Pulmonary artery endothelial cell (primary cell): ENCODE results near the gene TNIP3. TPM values are rescaled to one million over a fixed set of nuclear protein-coding genes. Genes with fewer than 3 reads are reported as not detected.
"Not testable (repeated sequence)": the region's sequence is repeated elsewhere in the genome, so short reads cannot be mapped to it uniquely, and the experiment has no call there.

ENCODE experiments used
- DNase-seq: peaks from one replicate; pipeline ENCODE4 v3.0.0-alpha.2; 2011; ENCODE audit warnings: low read depth, low spot score
- total RNA-seq: library from RNA; depleted of rRNA; stranded (reverse); fragments of >200 nt; gene quantifications from 2 replicates; pipeline ENCODE4 v1.2.3, GENCODE V29; 2014

TNIP3 gene
- total RNA-seq, 1 donor from 2014 or later, result 0.20 TPM

DNA sequence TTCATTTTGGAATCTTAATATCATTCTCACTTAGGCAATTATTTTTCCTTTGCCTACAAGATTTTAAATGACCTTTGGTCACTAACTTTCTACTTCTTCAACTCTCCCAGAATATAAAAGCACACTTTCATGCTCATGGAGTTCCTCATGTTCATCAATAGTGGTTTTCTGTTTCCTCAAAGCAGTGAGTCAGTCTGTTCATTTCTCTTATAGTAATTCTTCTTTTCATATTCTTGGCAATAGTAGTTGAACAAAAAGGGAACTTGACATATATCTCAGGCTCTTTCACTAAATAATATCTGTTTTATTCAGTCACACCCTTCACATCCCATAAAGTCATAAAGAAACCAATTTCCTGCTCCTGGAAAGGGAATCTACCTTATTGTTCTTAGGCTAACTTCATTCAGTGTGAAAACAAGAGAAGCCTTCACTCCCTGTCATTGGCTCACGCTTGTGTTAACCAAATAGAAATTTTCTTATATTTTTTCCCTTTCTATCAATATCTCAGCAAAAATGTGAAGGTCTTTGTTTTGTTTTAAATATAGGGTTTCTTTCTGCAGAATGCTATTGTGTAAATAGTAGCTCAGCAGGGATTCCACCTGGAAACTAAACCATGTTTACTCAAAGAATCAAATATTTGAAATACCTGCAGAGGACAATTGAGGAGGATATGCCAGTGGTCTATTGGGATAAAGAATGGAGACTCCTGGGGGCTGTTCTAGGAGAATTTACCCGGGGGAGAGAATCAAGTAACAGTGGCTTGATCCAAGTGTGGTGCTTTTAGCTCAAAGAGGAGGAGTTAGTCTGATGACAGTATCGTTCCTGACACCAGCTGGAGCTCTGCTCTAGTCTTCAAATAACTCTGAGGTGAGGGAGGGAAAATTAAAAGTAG is 13.4 kb upstream of the TNIP3 start:
- no peak for DNase-seq

DNA sequence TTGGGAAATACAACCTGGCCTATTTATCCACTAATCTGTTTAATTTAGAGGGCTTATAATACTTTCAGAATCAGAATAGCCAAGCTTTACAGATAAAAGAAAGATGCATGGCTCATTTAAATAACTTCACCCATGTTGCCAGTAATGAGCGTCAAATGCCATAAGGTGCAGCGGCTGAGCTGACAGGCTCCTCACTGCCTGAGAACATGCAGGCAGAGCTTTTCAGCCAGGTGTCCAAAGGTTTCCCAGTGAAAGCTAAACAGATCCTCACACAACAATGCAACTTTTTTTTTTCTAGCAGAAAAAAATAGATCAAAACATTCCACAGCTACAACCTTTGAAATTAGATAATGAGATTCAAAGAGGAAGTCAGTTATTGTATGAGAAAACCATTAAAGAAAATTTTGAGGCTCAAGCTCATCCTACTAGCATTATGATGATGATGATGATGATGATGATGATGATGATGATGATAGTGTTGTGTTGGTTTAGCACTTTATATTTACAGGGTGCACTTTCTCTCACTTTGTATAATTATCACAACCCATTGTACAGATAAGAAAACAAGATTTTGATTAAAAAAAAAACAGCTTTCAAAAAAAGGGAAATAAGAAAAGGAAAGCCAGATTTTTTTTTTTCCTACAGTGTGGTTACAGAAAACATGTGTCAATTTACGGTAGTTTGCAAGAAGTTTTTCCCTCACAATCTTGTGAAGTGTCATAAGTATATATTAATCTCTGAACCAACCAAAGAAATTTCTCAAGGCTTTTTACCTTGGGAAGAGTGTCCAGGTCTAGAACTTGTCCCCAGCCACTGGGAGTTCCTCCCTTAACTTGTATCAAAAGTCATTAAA is 12.2 kb upstream of the TNIP3 start:
- no peak for DNase-seq

DNA sequence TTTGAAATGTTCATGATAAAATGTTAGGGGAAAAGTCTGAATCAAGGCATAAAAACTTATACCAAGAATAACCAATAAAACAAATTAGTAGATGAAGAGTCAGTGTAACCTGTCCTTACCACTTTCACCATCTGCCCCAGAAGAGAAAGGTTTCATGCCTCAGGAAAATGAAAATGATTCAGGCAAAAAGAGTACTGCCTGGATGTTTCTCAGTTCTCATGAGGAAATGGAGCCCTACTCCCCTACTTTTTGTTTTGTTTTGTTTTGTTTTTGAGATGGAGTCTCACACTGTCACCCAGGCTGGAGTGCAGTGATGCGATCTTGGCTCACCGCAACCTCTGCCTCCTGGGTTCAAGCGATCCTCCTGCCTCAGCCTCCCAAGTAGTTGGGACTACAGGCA is 7.4 kb upstream of the TNIP3 start:
- DNase-seq, result not testable (repeated sequence)

DNA sequence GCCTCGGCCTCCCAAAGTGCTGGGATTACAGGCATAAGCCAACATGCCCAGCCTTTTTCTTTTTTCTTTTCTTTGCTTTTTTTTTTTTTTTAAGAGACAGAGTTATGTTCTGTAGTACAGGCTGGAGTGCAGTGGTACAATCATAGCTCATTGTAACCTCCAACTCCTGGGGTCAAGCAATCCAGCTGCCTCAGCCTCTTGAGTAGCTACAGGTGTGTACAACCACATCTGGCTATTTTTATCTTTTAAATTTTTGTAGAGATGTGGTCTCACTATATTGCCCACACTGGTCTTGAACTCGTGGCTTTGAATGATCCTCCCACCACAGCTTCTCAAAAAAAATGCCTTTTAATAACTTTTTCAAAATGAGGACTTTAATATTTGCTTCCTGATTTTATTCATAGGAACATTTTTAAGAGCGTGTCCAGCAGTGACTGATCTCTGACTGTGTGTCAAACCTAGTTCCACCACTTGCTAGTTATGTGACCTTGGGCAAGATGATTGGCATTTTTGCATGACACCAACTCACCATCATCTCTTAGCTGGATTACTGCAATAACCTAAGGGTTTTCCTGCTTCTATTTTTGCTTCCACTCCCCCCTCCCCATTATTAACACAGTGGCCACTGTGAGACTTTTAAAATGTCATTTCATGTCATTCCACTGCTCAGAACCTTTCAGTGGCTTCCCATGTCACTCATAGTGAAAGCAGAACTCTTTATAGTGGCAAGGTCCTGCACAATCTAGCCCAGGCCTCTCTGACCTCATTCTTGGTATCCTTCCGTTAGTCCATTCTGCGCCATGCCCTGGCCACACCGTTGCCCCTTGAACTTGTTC is 4.5 kb upstream of the TNIP3 start:
- DNase-seq, result no peak

DNA sequence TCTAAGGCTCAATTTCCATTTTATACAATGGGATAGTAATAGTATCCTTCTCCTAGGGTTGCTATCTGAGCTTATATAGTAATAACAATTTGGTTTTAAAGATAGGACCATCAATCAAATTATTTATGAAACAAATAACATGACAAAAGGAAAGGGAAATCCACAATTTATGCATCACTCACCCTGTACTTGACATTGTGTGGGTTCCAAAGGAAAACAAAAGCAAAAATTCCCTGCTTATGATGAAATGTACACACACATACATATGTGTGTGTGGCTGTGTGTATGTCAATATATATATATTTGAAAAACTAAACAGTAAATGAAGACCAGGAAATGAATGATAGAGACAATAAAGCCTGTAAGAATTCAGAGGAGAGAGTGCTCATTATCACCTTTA is 2.9 kb upstream of the TNIP3 start:
- no peak for DNase-seq

DNA sequence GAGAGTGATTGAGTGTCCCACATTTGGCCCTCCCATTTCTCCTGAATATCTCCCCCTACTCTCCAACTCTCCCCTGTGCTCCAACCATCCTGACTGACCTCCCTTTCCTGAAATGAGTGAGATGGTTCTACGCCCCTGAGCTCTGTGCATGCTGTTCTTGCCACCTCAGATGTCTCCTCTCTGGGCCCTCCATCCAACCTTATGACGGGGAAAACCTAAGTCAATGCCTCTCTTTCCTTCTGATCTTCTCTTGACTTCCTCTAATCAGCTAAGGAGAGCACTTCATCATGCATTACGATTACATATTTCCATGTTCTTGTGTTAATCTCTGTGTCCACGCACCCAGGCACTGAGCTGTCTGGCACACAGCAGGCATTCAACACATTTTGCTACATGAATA is 1.1 kb upstream of the TNIP3 start:
- DNase-seq, result no peak

DNA sequence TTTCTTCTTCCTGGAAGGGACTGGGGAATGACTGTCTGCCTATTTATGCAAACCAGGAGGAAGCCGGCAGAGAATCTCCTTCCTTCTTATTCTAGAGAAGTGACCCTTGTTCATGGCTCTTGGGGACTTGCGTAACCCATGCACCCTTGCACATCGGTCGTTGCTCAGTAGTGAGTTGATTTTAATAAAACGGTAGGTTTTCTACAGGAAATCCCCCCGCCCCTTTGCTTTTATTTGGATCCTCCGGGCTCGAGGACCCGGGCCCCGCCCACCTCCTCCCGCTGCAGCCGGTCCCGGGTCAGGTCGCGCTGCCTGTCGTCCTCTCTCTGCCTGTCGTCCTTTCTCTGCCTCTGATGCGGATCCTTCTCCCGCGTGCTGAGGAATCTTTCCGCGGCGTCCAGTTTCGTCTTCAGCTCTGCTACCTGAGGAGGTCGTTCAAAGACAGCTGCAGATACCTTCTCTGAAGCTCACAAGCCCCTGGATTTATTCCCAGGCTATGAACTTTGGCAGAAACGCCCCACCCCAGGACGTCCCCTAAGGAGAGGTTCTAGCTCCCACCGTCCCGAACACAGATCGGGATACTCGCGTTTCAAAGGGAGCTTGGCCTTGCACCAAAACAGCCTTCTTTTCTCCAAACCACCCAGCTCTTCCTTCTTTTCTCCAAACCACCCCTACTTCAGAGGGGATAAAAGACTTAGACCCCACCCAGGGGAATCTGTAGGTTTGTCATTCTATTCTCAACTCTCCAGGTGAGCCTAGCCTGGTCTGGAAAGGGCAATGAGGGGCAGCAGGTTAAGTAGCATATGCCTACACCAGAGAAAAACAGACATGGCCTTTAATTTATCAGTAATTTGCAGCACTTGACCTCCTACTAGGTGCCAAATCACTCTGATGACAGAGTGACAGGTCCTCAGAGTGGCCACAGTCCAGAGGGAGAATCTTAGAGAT is 7.0 kb downstream of the TNIP3 start:
- DNase-seq, result no peak

DNA sequence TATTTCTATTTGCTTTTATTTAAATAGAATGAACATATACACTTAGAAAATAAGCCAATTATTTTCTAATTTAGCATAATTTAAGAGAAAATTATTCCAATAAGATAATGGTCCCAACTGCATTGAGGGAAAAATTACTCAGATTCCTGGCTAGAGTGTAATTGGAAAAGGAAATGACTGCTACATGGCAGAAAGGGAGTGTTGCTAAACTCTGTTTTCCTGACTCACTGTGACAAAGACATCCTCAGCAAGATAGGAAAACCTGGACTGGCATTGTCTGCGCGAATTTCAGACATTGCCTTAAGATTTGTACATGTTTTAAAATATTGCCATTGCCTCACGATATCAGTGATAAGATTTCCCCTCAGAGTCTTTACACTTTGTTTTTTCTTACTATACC is 8.2 kb downstream of the TNIP3 start:
- DNase-seq, result peak; percentile 75

DNA sequence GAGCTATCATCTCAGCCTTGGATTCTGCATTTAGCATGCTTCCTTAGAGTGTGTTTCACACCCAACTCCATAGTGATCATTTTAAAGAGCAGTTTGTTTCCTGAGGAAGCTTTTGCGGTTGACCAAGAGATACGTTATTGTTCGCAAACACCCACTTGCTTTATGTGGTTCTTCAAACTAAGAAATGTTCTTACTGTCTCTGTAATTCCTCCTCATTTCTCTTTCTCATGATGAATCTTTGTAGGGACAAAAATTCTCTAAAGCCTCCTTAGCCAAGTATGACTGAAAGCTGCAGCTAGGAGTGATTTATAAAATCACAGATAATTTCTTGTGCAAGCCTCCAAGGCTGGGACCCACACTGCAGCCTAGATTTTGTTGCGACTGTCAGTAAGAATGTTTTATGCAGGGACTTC is 10.0 kb downstream of the TNIP3 start:
- no peak for DNase-seq

DNA sequence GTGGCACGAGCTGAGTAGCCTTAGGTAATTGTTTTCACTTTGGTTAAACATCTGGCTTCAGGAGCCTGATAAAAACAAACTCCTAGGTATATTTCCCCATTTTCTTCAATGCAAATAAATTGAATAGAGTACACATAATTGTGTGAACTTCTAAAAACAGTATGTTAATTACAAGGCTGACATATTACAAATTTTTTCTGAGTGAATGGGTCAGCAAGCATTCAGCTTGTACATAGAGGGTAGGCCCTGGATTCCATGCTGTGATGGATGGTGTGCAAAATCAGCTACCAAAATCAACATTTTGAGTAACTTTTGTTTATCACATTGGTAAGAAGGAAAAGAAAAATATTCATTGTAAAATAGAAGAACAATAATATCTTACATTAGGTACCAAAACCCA is 12.2 kb downstream of the TNIP3 start:
- no peak for DNase-seq

DNA sequence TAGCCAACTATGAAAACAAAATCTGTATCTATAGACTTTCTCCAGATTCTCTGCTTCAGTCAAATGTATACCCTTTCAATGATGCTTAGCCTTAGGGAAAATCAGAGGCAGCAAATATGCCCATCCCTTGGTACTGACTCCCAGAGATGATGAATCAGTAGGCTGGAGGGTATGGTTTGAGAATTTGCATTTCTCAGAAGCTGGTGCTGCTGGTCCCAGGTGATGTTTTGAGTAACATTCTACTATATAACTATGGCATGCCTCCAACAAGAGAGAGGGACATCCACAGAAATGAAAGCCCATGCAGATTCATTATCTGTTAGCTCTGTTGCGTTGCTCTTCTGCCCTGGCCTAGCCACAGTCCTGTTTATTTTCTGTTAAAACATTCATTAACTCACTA is 13.6 kb downstream of the TNIP3 start:
- no peak for DNase-seq

DNA sequence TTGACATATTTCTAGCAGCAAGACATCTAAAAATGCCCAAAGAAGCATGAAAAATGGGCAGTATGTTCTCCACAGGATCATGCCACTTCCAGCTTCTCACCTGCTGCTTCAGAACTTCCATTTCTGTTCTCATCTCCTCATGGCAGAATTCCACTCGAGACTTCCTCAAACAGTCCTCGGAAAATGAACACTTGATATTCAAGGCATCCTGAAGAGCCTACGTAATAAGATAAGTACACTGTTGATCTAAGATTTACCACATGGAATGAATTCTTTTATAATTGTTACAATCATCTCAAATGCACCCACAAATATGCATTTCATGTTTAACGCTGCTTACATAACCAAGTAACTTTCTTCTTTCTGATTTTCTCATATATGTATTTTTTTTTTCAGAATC is 14.1 kb downstream of the TNIP3 start:
- DNase-seq, result no peak

DNA sequence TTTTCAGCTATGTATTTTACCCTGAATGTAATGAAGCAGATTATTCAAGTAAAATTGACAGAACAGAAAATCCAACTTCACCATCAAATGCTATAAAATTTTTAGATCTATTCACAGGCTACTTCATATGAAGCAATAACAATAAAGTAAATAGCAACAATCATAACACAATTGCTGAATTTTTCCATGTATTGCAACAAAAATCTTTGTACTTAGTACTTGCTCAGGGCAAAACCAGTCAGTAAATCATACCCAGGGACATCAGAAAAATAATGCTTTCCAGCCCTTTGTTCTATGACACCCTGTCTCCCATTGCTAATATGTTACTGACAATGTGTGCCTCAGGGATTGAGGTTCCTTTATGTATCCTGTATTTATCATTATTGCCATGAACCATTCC is 15.5 kb downstream of the TNIP3 start:
- DNase-seq, result no peak

DNA sequence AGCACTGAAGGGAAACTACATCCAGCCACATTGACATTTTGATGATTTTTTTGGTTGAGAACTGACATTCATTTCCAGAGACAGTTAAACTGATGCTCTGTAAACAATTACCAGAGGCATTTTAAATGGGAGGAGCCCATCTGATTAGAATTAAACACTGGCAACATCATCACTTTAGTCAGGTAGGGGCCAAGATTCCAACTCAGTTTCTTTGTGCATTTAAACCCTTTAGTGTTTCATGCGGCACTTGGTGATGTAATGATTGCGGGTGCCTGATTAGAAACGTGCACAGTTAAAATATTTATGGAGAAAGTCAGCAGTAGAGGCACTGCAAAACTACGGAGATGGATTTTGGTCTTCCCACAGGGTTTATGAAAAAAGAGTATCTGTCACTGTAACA is 16.1 kb downstream of the TNIP3 start:
- DNase-seq, result no peak

DNA sequence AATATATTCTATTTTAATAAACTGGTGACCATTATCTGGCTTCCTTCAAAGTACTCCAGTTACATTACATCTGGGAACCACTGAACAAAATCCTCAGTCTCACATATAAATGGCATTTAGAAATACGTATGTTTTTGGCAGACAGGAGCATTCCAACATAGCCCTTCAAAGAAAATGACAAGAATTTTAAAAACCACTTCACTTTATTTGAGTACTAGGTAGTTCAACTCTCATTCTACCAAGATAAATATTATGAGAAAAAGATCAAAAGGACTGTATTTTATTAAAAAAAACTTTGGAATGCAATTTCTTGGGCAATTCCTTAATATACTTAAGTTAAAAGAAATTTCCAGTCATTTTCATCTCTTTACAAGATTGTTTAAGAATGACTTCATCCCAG is 17.6 kb downstream of the TNIP3 start:
- DNase-seq, result no peak

DNA sequence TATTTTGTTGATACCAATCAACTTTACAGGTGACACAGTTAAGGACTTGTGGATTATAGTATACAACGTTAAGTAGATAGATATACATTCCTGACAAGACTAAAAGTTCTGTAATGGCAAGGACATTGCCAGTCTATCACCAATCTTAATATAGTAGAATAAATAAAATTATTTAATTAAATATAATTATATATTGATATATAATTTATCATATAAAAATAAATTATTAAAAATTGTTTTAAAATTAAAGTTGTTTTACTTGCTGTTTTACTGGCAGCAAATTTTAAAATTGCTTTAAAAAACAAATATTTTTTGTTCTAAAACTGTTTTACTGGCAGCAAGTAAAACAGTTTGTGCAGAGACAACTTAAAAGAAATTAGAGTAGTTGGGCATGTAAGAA is 18.7 kb downstream of the TNIP3 start:
- no peak for DNase-seq

DNA sequence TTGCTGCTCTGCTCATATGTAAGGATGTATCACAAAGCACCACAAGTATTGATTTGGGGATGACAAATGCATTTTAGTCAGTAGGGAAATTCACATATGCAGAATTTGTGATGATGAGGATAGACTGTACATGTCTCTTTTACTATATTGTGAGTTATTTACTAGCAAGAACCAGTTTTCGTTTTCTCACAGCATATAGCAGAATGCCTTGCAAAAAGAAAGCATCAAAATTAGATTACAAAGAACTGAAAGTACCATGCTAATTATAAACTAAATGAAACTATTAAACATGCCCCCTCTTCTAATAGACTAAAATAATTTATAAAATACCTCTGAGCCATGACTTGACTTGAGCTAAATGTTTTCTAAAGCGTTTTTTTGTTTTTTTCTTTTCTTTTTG is 20.1 kb downstream of the TNIP3 start:
- DNase-seq, result no peak

DNA sequence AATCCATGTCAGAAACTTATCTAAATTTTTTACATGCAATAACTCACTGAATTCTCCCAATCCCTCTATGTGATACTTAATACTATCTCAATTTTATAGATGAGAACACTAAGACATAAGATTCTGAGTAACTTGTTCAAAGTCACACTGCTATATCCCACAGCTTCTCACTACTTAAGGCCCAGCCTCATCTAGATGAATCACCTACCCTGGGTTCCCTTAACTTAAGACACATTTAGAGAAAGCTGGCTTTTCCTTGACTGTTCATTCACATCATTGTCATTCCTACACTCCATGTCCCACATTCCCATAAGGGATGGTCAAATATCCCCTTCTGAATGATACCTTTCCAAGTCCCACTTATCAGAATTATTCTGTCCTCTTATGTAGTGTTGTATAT is 21.0 kb downstream of the TNIP3 start:
- no peak for DNase-seq

DNA sequence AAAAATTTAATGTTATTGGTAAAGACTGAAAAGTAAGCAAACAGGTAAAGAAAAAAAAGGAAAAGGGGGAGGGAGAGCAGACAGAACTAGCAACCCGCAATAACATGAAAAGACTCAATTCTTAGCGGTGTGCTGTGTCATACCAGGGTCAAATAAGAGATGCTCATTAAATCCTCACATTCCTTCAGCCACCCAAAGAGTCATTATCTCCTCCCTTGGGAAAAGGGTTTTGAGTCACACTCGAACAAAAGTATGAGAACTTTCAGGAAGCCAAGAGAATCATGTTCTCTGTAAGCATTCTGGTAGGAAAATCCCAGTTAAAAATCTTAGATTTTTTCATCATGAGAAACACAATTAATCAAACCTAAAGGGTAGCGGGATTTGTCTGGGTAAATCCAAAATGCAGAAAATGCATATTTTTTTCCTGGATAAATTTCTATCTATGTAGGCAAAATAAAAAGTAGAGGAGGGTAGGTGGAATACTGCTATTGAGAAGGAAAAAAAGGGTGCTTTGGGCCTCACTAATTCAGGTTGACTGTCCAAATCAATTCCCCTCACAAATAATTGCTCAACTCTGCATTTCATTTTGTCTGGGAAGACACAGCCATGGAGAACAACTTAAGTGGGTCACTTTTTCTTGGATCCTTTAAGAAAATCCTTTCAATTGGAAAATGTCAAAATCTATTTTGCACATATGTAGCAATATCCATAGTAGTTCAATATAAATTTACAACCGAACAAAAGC is 23.2 kb downstream of the TNIP3 start:
- DNase-seq, result no peak
